Measurements from ENCODE around the gene MLLT3.

DNA sequence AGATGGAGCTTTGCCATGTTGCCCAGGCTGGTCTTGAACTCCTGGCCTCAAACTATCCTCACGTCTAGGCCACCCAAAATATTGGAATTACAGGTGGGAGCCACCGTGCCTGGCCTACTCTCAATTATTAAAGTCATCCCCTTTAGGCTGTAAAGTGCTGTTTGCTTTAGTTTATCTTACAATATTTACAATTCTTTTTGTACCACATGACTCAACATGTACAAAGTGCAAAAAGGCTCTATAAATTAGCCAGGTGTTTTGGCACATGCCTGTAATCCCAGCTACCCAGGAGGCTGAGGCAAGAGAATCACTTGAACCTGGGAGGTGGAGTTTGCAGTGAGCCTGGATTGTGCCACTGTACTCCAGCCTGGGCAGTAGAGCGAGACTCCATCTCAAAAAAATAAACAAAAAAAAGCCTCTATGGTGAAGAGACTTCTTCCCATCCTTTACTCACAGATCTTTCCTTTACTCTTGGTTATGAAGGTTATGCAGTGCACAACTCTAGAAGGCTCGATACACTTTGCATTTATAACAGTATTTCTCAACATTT, 28.5 kb upstream of the MLLT3 start:
- TF ChIP-seq, protein P1, sequence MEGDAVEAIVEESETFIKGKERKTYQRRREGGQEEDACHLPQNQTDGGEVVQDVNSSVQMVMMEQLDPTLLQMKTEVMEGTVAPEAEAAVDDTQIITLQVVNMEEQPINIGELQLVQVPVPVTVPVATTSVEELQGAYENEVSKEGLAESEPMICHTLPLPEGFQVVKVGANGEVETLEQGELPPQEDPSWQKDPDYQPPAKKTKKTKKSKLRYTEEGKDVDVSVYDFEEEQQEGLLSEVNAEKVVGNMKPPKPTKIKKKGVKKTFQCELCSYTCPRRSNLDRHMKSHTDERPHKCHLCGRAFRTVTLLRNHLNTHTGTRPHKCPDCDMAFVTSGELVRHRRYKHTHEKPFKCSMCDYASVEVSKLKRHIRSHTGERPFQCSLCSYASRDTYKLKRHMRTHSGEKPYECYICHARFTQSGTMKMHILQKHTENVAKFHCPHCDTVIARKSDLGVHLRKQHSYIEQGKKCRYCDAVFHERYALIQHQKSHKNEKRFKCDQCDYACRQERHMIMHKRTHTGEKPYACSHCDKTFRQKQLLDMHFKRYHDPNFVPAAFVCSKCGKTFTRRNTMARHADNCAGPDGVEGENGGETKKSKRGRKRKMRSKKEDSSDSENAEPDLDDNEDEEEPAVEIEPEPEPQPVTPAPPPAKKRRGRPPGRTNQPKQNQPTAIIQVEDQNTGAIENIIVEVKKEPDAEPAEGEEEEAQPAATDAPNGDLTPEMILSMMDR (IDR thresholded peaks at IDR 0.05), result no peak
- no peak for TF ChIP-seq POLR2A (IDR thresholded peaks at IDR 0.05)

Data from testis (tissue), 2 donors.